ENCODE measurements around the gene AIFM2.

- TF ChIP-seq CTCF (IDR thresholded peaks at IDR 0.05): no peak
- TF ChIP-seq POLR2A (IDR thresholded peaks at IDR 0.05): no peak
These were observed 57.7 kb downstream of the AIFM2 start for GRCh38 chr10:70074971-70075370.

Data from Peyer's patch (tissue), 4 donors.